MCF 10A (cell line): ENCODE data around the gene FBLN2. TPM values are rescaled to one million over a fixed set of nuclear protein-coding genes. Genes with fewer than 3 reads are reported as not detected.

Source experiments
- BruUV-seq: library from RNA; stranded (reverse); fragments of 400-500 nt; replicated peaks from 2 replicates; lab custom pipeline; 2021; lab: Mats Ljungman, UMichigan
- CTCF ChIA-PET: fragments of 300-600 bp; sonication (Branson Sonifier 250); formaldehyde crosslinking; extraction: SDS; loops from one replicate; lab custom pipeline; 2021; ENCODE audit warnings: antibody characterized with exemption, inconsistent platforms; lab: Yijun Ruan, JAX
- POLR2A ChIA-PET: fragments of 300-600, 350-650 bp; sonication (Branson Sonifier 250); formaldehyde crosslinking; extraction: SDS; loops from one replicate; lab custom pipeline; 2020; ENCODE audit warnings: antibody characterized with exemption, inconsistent platforms; lab: Yijun Ruan, JAX
- DNase-seq: peaks from one replicate; pipeline ENCODE4 v3.0.0-alpha.2; 2018; ENCODE audit not compliant: unreplicated experiment
- H3K27ac Mint-ChIP-seq: one replicate; pipeline ENCODE4 v1.8.0; 2022; ENCODE audit warnings: mild to moderate bottlenecking, low read depth, mixed read lengths; ENCODE audit not compliant: unreplicated experiment
- H3K27me3 Mint-ChIP-seq: one replicate; pipeline ENCODE4 v1.8.0; 2022; ENCODE audit warnings: mixed read lengths; ENCODE audit not compliant: insufficient read depth, unreplicated experiment
- H3K36me3 Mint-ChIP-seq: one replicate; pipeline ENCODE4 v1.8.0; 2022; ENCODE audit warnings: mild to moderate bottlenecking, moderate library complexity, mixed read lengths; ENCODE audit not compliant: insufficient read depth, unreplicated experiment
- H3K4me1 Mint-ChIP-seq: one replicate; pipeline ENCODE4 v1.8.0; 2022; ENCODE audit warnings: mixed read lengths; ENCODE audit not compliant: insufficient read depth, unreplicated experiment
- H3K4me3 Mint-ChIP-seq: one replicate; pipeline ENCODE4 v1.8.0; 2022; ENCODE audit warnings: mild to moderate bottlenecking, moderate library complexity, mixed read lengths; ENCODE audit not compliant: unreplicated experiment
- H3K9me3 Mint-ChIP-seq: one replicate; pipeline ENCODE4 v1.8.0; 2022; ENCODE audit warnings: mixed read lengths; ENCODE audit not compliant: unreplicated experiment
- intact Hi-C: fragments of 100-400 bp; cut with micrococcal nuclease; formaldehyde crosslinking; loops from 2 replicates; pipeline ENCODE4 v1.14.1; 2022
- total RNA-seq: library from RNA; stranded (reverse); gene quantifications from 2 replicates; pipeline ENCODE4 v1.2.3, GENCODE V29; 2022
- TF ChIP-seq, protein P1 (sequence below): fragments of 200-600 bp; IDR thresholded peaks from one replicate; pipeline ENCODE4 v1.8.0; 2022; ENCODE audit warnings: antibody characterized with exemption, mild to moderate bottlenecking; ENCODE audit not compliant: unreplicated experiment

Gene FBLN2
- total RNA-seq, 1 experiment from 2014 or later = not detected

DNA sequence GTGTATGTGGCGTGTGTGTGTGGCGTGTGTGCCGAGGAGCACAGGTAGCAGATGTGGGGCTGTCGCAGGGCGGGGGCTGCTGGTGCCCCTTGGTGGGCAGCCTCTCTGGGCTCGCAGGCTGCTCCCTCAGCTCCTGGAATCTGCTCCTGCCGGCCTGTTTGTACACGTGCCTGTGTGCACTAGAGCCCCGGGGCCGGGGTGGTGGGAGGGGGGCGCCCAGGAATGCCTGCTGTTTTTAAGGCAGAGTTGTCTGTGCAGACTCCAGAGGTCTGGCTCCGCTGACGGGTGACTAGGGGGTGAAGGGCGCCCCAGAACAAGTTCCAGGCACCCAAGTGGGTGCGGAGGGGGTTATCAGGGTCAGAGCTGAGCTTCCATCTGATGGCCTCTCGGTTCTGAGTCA lies 112.2 kb downstream of the FBLN2 start:
- TF ChIP-seq, protein P1, sequence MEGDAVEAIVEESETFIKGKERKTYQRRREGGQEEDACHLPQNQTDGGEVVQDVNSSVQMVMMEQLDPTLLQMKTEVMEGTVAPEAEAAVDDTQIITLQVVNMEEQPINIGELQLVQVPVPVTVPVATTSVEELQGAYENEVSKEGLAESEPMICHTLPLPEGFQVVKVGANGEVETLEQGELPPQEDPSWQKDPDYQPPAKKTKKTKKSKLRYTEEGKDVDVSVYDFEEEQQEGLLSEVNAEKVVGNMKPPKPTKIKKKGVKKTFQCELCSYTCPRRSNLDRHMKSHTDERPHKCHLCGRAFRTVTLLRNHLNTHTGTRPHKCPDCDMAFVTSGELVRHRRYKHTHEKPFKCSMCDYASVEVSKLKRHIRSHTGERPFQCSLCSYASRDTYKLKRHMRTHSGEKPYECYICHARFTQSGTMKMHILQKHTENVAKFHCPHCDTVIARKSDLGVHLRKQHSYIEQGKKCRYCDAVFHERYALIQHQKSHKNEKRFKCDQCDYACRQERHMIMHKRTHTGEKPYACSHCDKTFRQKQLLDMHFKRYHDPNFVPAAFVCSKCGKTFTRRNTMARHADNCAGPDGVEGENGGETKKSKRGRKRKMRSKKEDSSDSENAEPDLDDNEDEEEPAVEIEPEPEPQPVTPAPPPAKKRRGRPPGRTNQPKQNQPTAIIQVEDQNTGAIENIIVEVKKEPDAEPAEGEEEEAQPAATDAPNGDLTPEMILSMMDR = no peak
- Mint-ChIP-seq H3K9me3 (no peaks in the 10 kb centered on the region), H3K4me3 (no peak overlapping the region), H3K27ac (no peak overlapping the region), H3K4me1 (peaks cover 6% of the 10 kb centered on the region), H3K27me3 (no peaks in the 10 kb centered on the region), H3K36me3 (no peaks in the 10 kb centered on the region)
- DNase-seq = no peak
- ChIA-PET POLR2A (interaction anchor here (1.3 kb wide), 1 partner anchor 219 kb away, joined by 5 read pairs; the partner anchor contains the start of gene WNT7A), CTCF (interaction anchor here (1.9 to 15.9 kb wide), 2 partner anchors 165 to 224 kb away, joined by 7 to 597 read pairs; partner anchors contain the start of gene WNT7A)
- BruUV-seq = no TSS peak
- intact Hi-C loops = no loop called here

DNA sequence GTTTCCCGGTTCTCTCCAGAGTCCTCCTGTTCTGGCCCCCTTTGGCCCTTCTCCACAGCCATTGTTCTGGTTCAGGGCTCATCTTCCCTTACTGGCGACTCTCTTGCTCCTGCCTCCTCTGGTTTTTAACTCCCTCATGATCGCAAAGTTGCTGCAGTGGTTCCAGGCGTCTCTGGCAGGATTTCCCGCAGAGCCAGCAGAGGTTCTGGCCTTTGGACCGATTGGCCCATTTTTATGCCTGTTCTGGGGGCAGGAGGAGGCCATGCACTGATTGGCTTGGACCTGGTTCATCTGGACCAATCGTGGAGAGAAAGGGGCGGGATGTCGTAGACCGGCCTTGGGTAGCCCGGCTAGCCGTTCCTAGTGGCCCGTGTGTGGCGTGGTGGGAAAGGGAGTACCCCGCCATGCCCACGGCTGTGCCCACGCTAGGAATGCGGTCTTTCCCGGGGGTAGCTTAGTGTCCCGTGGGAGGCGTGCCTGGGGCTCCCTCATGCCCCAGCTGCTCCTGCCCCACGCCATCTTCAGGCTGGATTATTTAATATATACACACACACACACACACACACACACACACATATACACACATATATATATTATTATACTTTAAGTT lies 113.4 kb downstream of the FBLN2 start:
- TF ChIP-seq, protein P1 = no peak
- Mint-ChIP-seq H3K4me3 (no peak overlapping the region), H3K27ac (no peak overlapping the region), H3K4me1 (peaks cover 5% of the 10 kb centered on the region), H3K9me3 (no peaks in the 10 kb centered on the region), H3K36me3 (no peaks in the 10 kb centered on the region), H3K27me3 (no peaks in the 10 kb centered on the region)
- ChIA-PET POLR2A (no interaction called here), CTCF (interaction anchor here (0.6 to 15.9 kb wide), 2 partner anchors 11 to 223 kb away, joined by 3 to 597 read pairs; partner anchors contain the start of gene WNT7A)
- DNase-seq = no peak
- no TSS peak for BruUV-seq
- intact Hi-C loops = no loop called here

DNA sequence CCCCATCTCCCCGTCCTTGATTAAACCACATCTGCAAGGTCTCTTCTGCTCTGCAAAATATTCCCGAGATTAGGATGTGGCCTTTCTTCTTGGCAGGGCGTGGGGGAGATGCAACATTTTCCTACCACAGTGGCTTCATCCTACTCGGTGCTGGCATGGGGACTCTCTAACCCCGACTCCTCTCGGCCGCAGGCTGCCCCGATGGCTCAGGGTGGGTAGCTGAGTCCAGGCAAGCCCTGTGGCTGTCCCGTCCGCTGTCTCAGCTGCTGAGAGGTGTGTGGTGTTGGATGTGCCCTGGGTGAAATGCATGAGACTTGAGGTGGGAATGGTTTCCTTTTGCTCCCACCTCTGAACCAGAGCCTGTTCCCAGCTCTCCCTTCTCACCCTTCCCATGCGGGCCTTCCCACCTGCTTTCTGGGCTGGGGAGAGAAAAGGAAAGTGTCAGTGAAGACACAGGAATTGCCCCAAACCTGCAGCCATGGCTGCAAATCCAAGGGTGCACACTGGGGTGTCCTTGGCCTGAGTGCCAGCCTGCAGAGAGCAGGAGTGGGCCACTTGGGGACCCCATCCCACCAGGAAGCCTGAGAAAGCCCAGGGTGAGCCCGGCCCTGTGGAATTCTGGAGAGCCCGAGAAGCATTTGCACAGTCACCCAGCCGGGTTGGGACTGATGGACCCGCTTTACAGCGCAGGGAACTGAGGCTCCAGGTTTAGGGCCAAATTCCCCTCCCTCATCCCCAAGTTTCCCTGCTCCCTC lies 115.0 kb downstream of the FBLN2 start:
- Mint-ChIP-seq H3K27me3 (no peaks in the 10 kb centered on the region), H3K27ac (no peak overlapping the region), H3K36me3 (no peaks in the 10 kb centered on the region), H3K4me3 (no peak overlapping the region), H3K4me1 (no peaks in the 10 kb centered on the region), H3K9me3 (no peaks in the 10 kb centered on the region)
- ChIA-PET POLR2A (no interaction called here), CTCF (interaction anchor here (0.5 to 2.6 kb wide), 3 partner anchors 8 to 221 kb away, joined by 3 to 14 read pairs (median 3); partner anchors contain the start of gene WNT7A)
- intact Hi-C loops = no loop called here
- no peak for DNase-seq
- TF ChIP-seq, protein P1 = no peak
- BruUV-seq = no TSS peak

DNA sequence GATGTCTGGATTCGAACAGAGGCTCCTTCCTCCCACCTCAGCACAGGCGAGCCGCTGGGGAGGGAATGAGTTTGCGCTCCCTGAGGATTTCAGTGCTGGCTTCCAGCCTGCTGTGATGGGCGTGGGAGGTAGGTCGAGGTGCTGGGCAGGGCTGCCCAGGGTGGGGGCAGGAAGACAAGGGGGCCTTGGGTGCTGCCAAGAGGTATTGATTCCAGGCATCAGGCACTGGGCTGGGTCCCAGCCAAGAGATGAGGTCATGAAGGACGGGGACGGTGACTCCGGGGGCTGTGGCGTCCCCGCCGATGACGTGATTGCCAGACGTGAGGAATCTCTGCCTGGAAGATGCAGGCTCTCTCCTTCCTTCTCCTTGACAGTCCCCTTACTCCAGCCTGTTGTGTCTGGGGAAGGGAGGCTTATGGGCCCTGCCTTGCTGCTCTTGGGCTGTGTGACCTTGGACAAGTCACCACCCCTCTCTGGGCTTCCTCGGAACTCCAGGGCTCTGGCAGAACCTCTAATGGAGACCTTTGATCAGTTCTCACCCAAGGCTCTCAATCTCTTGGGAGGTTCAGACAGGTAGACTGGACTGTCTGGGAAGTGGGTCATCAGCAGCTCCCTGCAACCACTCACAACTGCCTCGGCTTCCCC lies 116.8 kb downstream of the FBLN2 start:
- Mint-ChIP-seq H3K36me3 (no peaks in the 10 kb centered on the region), H3K27me3 (no peaks in the 10 kb centered on the region), H3K4me1 (no peaks in the 10 kb centered on the region), H3K27ac (no peak overlapping the region), H3K9me3 (no peaks in the 10 kb centered on the region), H3K4me3 (no peak overlapping the region)
- no peak for DNase-seq
- intact Hi-C loops = no loop called here
- BruUV-seq = no TSS peak
- POLR2A ChIA-PET = no interaction called here
- TF ChIP-seq, protein P1 = no peak
- CTCF ChIA-PET = interaction anchor here (0.5 to 2.6 kb wide), 4 partner anchors 203 to 220 kb away, joined by 3 to 14 read pairs (median 3); partner anchors contain the start of gene WNT7A
